Testis (tissue), 3 donors: Measurements from ENCODE around the gene SERPIND1. TPM values are rescaled to one million over a fixed set of nuclear protein-coding genes. Genes with fewer than 3 reads are reported as not detected.

Experiments used
- DNase-seq: peaks from one replicate; pipeline ENCODE4 v3.0.0-alpha.2; 2019
- H3K27ac ChIP-seq, 2 donors: fragments of 200-600 bp; sonication (generic); one replicate each; pipeline ENCODE4 v1.5.1; 2019
- H3K27me3 ChIP-seq: fragments of 200-600 bp; sonication (generic); one replicate; pipeline ENCODE4 v1.5.1; 2019
- H3K36me3 ChIP-seq: fragments of 200-600 bp; sonication (generic); one replicate; pipeline ENCODE4 v1.5.1; 2017; ENCODE audit warnings: low read depth; ENCODE audit errors: missing control alignments
- H3K4me1 ChIP-seq: fragments of 200-600 bp; sonication (generic); one replicate; pipeline ENCODE4 v1.5.1; 2019
- H3K4me3 ChIP-seq, 2 donors: fragments of 200-600 bp; sonication (generic); one replicate each; pipeline ENCODE4 v1.5.1; 2017 to 2019
- H3K9me3 ChIP-seq: fragments of 200-600 bp; sonication (generic); one replicate; pipeline ENCODE4 v1.5.1; 2017
- CTCF ChIP-seq, 3 experiments: fragments of 450-650 bp in 2 of 3; fragments of 200-600 bp in 1 of 3; sonication (generic) in 1 of 3; IDR thresholded peaks; one replicate each; pipeline ENCODE4 v1.5.1; 2016 to 2019; ENCODE audit warnings: antibody characterized with exemption in 3 of 3, mild to moderate bottlenecking in 2 of 3, moderate library complexity in 1 of 3
- POLR2A ChIP-seq: fragments of 450-650 bp; IDR thresholded peaks from one replicate; pipeline ENCODE4 v1.6.1; 2017; ENCODE audit warnings: antibody characterized with exemption, mild to moderate bottlenecking, moderate library complexity
- WGBS, 2 donors: methylation state at CpG; one replicate each; pipeline ENCODE4 v1.1.5; 2018; 5-methylcytosine and 5-hydroxymethylcytosine counted together
- intact Hi-C: fragments of 100-400 bp; cut with DNase I; formaldehyde crosslinking; loops from one replicate; pipeline ENCODE4 v1.15.1; 2023; ENCODE audit warnings: low total_unique reads
- polyA plus RNA-seq: library from polyadenylated mRNA; stranded (reverse); fragments of 350-450 nt; fragmentation: Illumina TruSeq; extraction: RNeasy Lipid Tissue Mini Kit (QIAGEN cat#74804); gene quantifications from one replicate; pipeline ENCODE4 v1.2.3, GENCODE V29; 2014; ENCODE audit warnings: low read depth, low replicate concordance; ENCODE audit not compliant: insufficient read depth
- total RNA-seq, 2 donors: library from RNA; depleted of rRNA; stranded (reverse); fragments of >200 nt; gene quantifications; one replicate each; pipeline ENCODE4 v1.2.3, GENCODE V29; 2016

Gene SERPIND1
- total and polyA plus RNA-seq, 3 donors from 2014 or later = 0.16 to 0.78 (median 0.25) TPM

GRCh38 chr22:20813056-20813455 lies 39.1 kb downstream of the SERPIND1 start:
- no peaks in the 10 kb centered on the region for H3K9me3 ChIP-seq
- no peak for DNase-seq
- WGBS, 2 donors = 91 to 98% methylated on average over 4 of the region's 4 CpGs
- no peak overlapping the region for H3K27ac ChIP-seq
- H3K36me3 ChIP-seq = peaks cover 3% of the 10 kb centered on the region
- TF ChIP-seq POLR2A = no peak
- no peak for TF ChIP-seq CTCF (IDR thresholded peaks at IDR 0.05)
- no peaks in the 10 kb centered on the region for H3K4me1 ChIP-seq
- no peaks in the 10 kb centered on the region for H3K27me3 ChIP-seq
- intact Hi-C loops = no loop called here
- no peak overlapping the region for H3K4me3 ChIP-seq

- intact Hi-C loops = no loop called here
Observed at GRCh38 chr22:20814221-20814808, 40.4 kb downstream of the SERPIND1 start.

GRCh38 chr22:20815477-20816050 lies 41.7 kb downstream of the SERPIND1 start:
- TF ChIP-seq POLR2A = no peak
- no peak for DNase-seq
- no peak overlapping the region for H3K27ac ChIP-seq
- no peaks in the 10 kb centered on the region for H3K36me3 ChIP-seq
- no peaks in the 10 kb centered on the region for H3K9me3 ChIP-seq
- no peak overlapping the region for H3K4me3 ChIP-seq
- intact Hi-C loops = no loop called here
- H3K4me1 ChIP-seq = no peaks in the 10 kb centered on the region
- 94 to 97% methylated on average over 9 of the region's 9 CpGs for WGBS, 2 donors
- no peaks in the 10 kb centered on the region for H3K27me3 ChIP-seq

More at GRCh38 chr22:20814221-20814808, 40.4 kb downstream of the SERPIND1 start:
- TF ChIP-seq CTCF (IDR thresholded peaks at IDR 0.05) = no peak
- no peak for TF ChIP-seq POLR2A
- no peaks in the 10 kb centered on the region for H3K9me3 ChIP-seq
- H3K4me1 ChIP-seq = no peaks in the 10 kb centered on the region
- no peaks in the 10 kb centered on the region for H3K27me3 ChIP-seq
- H3K4me3 ChIP-seq = no peak overlapping the region
- H3K27ac ChIP-seq = no peak overlapping the region
- H3K36me3 ChIP-seq = peaks cover 3% of the 10 kb centered on the region
- WGBS, 2 donors = 93% methylated on average over 5 of the region's 5 CpGs
- no peak for DNase-seq

- Histone ChIP-seq H3K9me3 (no peaks in the 10 kb centered on the region), H3K27ac (no peak overlapping the region), H3K4me1 (no peaks in the 10 kb centered on the region), H3K27me3 (no peaks in the 10 kb centered on the region), H3K4me3 (no peak overlapping the region), H3K36me3 (no peaks in the 10 kb centered on the region)
- whole genome bisulfite sequencing, 2 donors = 95 to 97% methylated on average over 6 of the region's 6 CpGs
- no peak for DNase-seq
- intact Hi-C loops = no loop called here
- TF ChIP-seq CTCF (IDR thresholded peaks at IDR 0.05) (no peak), POLR2A (no peak)
Observed at GRCh38 chr22:20816559-20816958, 42.6 kb downstream of the SERPIND1 start.

- intact Hi-C loops = no loop called here
- 80 to 98% methylated on average over 3 of the region's 3 CpGs for WGBS, 2 donors
- Histone ChIP-seq H3K4me3 (no peak overlapping the region), H3K9me3 (no peaks in the 10 kb centered on the region), H3K4me1 (no peaks in the 10 kb centered on the region), H3K27me3 (no peaks in the 10 kb centered on the region), H3K27ac (no peak overlapping the region), H3K36me3 (no peaks in the 10 kb centered on the region)
- TF ChIP-seq CTCF (IDR thresholded peaks at IDR 0.05) = no peak
- TF ChIP-seq POLR2A = no peak
- DNase-seq = no peak
Observed at GRCh38 chr22:20818471-20818870, 44.6 kb downstream of the SERPIND1 start.
